Measurements from ENCODE around the gene CRAMP1. TPM values are rescaled to one million over a fixed set of nuclear protein-coding genes. Genes with fewer than 3 reads are reported as not detected.

The CRAMP1 gene
- total RNA-seq, 1 experiment from 2014 or later: 28.8 TPM

GRCh38 chr16:1662543-1662942 lies 50.4 kb downstream of the CRAMP1 start:
- H3K27me3 ChIP-seq (ENCODE audit: control insufficient read depth, insufficient read depth, low read length): no peaks in the 10 kb centered on the region
- in situ Hi-C loops (cut with HindIII; ENCODE audit: low pct_unique_long_range_greater_than_20kb, low sequenced_read_pairs) (no loop called here), intact Hi-C loops (cut with micrococcal nuclease; ENCODE audit: unreplicated experiment) (no loop called here)
- H3K36me3 ChIP-seq (ENCODE audit: control insufficient read depth, insufficient read depth, low read length): peaks cover 24% of the 10 kb centered on the region
- no peak overlapping the region for H3K27ac ChIP-seq (ENCODE audit: low read length)
- H3K4me1 ChIP-seq (ENCODE audit: control insufficient read depth, insufficient read depth, low read length): no peaks in the 10 kb centered on the region
- no peak for TF ChIP-seq CTCF (IDR thresholded peaks at IDR 0.05)
- no peak for TF ChIP-seq SIN3A (IDR thresholded peaks at IDR 0.05; ENCODE audit: borderline replicate concordance, insufficient read depth, low read depth, low read length)
- TF ChIP-seq REST (IDR thresholded peaks at IDR 0.05; ENCODE audit: insufficient read depth in 1 of 2, low read depth in 2 of 2, low read length in 1 of 2): no peak
- BruUV-seq (replicated peaks): no TSS peak
- no peak overlapping the region for H3K4me3 ChIP-seq (ENCODE audit: low read depth in 2 of 2, low read length in 2 of 2)
- DNase-seq (ENCODE audit: low read depth, low spot score) (no peak), ATAC-seq (no peak)
- POLR2A ChIA-PET: no interaction called here
- CTCF ChIA-PET: no interaction called here
- no peaks in the 10 kb centered on the region for H3K9me3 ChIP-seq (ENCODE audit: control insufficient read depth, insufficient read depth, low read depth, low read length)

- H3K36me3 ChIP-seq (ENCODE audit: control insufficient read depth, insufficient read depth, low read length): peaks cover 30% of the 10 kb centered on the region
- TF ChIP-seq CTCF (IDR thresholded peaks at IDR 0.05) (no peak), SIN3A (IDR thresholded peaks at IDR 0.05; ENCODE audit: borderline replicate concordance, insufficient read depth, low read depth, low read length) (no peak), POLR2AphosphoS5 (IDR thresholded peaks at IDR 0.05; ENCODE audit: low read depth, low read length) (no peak), REST (IDR thresholded peaks at IDR 0.05; ENCODE audit: insufficient read depth in 1 of 2, low read depth in 2 of 2, low read length in 1 of 2) (no peak), TCF7L2 (IDR thresholded peaks at IDR 0.05; ENCODE audit: low read depth, low read length) (no peak)
Observed at GRCh38 chr16:1665829-1666228, 53.7 kb downstream of the CRAMP1 start.

More at GRCh38 chr16:1665829-1666228, 53.7 kb downstream of the CRAMP1 start:
- ChIA-PET POLR2A (no interaction called here), CTCF (interaction anchor here (0.6 kb wide), 1 partner anchor 353 kb away, joined by 6 read pairs; no protein-coding TSS in a partner anchor)
- intact Hi-C loops (cut with micrococcal nuclease; ENCODE audit: unreplicated experiment) (no loop called here), in situ Hi-C loops (cut with HindIII; ENCODE audit: low pct_unique_long_range_greater_than_20kb, low sequenced_read_pairs) (no loop called here)
- BruUV-seq (replicated peaks): no TSS peak
- no peak for ATAC-seq
- Histone ChIP-seq H3K9me3 (ENCODE audit: control insufficient read depth, insufficient read depth, low read depth, low read length) (no peaks in the 10 kb centered on the region), H3K4me3 (ENCODE audit: low read depth in 2 of 2, low read length in 2 of 2) (no peak overlapping the region), H3K27ac (ENCODE audit: low read length) (no peak overlapping the region), H3K27me3 (ENCODE audit: control insufficient read depth, insufficient read depth, low read length) (no peaks in the 10 kb centered on the region), H3K4me1 (ENCODE audit: control insufficient read depth, insufficient read depth, low read length) (no peaks in the 10 kb centered on the region)
- DNase-seq (ENCODE audit: low read depth, low spot score): no peak
